ENCODE measurements around the gene WNT5A.
"Not testable (repeated sequence)": the region's sequence is repeated elsewhere in the genome, so short reads cannot be mapped to it uniquely, and the experiment has no call there.

The WNT5A gene

DNA sequence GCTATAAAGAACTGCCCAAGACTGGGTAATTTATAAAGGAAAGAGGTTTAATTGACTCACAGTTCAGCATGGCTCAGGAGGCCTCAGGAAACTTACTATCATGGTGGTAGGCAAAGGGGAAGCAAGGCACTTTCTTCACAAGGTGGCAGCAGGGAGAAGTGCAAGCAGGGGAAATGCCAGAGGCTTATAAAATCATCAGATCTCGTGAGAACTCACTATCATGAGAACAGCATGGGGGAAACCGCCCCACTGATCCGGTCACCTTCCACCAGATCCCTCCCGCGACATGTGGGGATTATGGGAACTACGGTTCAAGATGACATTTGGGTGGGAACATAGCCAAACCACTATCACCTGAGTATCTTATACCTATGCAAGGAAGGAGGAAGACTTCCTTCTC is 18.0 kb upstream of the WNT5A start:
- DNase-seq: not testable (repeated sequence)

DNA sequence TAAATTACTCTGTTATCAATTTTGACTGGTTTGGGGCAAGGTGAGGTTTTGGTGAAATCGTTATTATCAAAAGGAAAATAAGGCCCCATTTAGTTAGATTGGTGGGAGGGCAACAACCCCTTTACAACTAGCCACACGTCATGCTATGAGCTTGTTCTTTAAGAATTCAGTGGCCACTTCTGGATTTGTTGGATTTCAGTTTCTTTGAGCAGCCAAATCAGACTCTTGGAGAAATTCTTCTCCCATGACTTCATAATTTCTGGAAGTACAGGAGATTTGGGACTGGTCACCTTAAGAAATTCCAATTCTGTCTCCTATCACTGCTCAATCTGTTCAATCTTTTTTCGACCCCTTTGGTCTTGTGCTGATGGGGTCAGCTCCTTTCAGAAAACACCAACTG is 14.8 kb upstream of the WNT5A start:
- DNase-seq: no peak

- no peak for DNase-seq
Measured at GRCh38 chr3:55500555-55501330, 13.6 kb upstream of the WNT5A start.

DNA sequence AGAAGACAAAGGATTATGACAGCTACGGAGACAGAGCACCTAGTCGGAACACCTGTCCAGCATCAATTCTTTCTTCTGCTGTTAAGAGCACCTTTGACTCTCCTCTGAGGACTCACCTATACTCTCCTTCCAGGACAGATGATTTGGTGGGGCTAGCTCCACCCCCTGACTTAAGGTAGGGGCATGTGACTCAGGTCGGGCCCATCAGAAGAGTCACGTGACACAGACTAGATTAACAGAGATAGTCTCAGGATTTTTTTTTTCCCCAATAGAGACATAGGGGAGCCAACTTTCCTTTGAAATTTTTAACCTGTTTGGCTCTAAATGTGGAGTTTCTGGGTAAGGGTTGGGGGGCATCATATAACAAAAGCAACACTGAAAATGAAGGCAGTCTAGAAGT is 11.4 kb upstream of the WNT5A start:
- DNase-seq: no peak

GRCh38 chr3:55497250-55497649 is 10.1 kb upstream of the WNT5A start:
- DNase-seq: no peak

DNA sequence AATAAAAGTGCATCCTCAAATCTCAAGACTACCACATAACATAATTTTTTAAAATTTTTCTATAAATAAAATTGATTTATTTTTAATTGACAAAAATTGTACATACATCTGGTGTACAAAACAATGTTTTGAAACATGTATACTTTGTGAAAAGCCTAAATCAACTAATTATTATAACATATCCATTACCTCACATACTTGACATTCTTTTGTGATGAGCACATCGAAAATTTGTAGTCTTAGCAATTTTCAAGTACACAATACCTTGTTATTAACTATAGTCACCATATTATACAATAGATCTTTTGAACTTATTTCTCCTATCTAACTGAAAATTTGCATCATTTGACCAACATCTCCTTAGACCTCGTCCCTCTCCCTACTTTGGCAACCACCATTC is 7.9 kb upstream of the WNT5A start:
- DNase-seq: no peak

- DNase-seq: no peak
Measured at GRCh38 chr3:55492976-55493375, 5.9 kb upstream of the WNT5A start.

DNA sequence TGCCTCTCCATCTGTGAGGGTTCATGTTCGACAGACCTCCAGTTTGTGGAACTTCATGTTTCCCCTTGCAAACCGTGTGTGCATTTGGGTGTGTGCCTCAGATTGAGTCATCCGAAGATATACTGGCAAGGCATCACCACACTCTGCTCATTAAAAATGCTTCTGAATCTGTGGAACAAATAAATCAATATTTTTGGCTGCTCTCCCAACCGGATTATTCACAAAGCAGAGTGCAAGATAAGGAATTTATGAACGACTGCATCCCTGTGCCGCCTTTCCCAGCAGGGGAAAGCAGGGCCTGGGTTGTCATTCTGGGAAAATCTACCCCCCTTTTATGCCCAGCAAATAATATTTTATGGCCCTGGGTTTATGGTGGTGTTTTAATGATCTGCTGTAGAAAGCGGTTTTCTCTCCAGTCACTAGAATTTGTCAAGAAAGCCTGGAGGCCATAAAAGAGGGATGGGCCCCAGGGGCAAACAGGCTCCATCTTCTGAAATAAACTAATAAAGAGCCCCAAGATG is 4.2 kb upstream of the WNT5A start:
- no peak for DNase-seq

DNA sequence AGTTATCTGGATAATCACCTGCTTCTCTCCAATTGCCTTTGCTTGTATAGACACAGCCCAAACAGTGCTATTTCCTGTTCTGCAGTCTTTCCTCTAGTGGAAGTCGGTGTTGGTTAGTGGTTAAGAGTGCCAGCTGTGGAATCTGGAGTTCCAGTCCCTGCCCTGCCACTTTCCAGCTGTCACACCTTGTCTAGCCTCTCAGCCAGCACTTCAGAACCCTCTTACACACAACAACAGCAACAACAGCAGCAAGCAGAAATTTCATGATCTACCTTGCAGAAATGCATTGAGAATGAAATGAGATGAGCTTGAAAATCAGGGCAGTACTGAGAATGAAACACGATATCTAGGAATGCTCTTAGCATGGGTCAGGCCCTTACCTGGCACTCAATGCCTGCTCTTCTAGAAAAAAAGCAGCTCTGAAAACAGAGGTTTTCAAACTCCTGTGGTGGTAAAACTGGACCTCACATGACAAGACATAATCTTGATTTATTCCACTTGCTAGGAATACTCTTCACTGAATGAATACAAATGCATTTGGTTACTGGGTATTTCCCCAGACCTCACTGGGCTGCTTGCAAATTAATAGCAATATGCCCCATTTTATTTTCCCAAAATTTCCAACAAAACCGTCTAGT is 3.3 kb upstream of the WNT5A start:
- DNase-seq: no peak

DNA sequence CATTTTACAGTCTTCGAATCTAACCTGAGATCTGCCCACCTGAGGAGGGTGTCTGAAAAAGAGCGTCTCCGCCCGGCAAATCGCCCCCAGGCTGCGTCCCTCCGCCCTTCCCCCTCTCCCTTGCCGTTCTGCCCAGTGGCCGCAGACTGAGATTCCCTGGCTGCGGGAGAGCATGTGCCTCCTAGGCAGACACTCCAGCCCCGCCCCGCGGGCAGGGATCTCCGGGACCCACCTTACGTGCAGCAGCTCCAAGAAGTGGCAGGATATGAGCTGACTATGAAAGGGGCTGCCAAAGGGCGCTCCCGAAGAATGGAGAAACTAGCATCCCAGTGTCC is 2.7 kb upstream of the WNT5A start:
- no peak for DNase-seq

DNA sequence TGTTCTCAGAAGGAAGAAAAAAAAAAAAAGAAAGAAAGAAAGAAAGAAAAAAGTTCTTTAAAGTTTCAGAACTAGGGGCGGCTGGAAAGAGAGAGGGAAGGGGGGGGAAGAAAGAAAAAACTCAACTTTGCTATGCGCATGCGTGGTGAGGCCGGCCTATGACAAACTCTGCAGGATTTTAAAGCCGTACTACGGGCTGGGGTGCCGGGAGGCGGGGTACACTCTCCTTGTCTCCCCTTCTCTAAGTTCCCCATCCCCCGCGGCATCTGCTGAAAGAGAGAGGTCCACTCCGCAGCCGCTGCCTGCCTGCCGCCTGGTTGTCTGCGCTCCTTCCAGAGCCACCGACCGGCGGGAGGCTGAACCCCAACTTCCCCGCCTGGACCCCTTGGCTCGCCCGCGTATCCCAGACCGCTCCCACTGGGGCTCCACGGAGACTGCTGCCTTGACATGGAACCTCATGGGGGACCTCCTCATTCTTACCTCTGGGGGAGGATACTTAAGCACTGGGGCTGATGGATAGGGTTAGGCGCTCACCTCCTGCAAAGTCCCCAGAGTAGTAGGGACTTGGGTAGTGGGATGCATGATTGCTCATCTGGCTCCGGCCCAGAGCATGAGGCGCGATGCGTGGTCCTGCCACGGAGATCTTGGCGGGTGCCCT is 1.4 kb upstream of the WNT5A start:
- no peak for DNase-seq

- DNase-seq: no peak
Measured at GRCh38 chr3:55487381-55488241, 505 bp upstream of the WNT5A start.

- DNase-seq: no peak
Measured at GRCh38 chr3:55486101-55486856, 827 bp downstream of the WNT5A start.

DNA sequence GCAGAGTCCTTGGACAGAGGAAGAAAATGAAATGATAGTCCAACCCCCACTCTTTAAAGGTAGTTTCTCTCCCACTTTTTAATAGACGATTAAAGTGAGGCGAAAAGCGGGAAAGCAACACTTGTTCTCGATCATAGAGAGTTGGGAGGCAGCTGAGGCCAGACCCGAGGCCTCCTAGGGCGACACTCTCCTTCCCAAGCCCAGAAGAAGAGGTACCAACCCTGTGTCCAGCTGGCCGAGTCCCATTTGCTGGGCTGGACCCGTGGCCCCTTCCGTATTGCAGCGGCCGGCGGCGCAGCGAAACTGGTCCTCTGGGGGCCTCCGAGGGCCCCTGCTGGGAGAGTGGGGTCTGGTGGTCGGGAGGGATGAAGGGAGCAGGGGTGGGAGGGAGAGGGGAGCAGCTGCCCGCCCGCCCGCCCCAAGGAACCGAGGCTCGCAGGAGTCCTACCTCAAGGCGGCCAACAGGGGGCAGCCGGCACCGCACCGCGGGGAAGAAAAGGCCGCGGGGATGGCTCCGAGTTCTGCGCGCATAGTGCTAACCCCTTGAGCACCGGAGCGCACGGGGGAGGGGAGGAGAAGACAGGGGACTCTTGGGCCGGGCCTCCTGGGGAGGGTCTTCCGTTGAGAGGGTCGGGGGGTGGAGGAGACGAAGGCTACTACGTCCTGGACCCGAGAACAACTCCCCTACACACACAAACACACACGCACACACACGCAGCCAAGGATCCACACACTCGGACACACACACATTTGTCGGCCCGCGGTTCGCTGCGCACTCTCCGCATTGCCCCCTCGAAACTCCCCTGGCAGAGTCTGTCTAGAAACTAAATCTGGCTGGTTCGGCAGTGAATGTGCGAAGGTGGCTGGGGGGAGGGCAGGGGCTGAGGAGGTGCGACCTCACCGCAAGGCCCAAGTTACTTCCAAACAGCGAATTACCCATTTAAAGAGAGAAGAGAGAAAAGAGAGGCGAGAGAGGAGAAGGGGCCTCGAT is 2.0 kb downstream of the WNT5A start:
- DNase-seq: peak; percentile 34

DNA sequence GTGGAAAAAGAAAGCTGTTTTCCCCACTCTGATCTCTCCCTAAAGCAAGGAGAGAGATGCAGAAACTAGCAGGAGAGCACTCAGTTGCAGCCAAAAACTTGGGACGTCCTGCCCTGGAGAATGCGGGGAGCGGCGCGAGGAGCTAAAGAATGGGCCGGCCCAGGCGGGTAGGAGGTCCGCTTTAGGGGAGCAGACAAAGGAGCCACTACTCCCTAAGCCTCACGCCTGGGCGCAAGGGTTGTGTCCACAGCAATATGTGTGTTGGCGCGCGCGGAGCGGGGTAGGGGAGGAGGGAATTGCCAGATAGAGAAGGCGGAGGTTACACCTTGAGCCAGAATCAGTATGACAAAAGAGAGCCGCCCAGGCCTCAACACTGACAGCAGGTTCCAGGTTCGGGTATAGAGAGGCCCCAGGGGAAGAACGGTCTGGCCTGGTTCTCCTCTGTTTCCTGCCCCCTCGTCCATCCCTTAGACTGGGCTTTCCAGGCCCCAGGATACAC is 2.9 kb downstream of the WNT5A start:
- no peak for DNase-seq

DNA sequence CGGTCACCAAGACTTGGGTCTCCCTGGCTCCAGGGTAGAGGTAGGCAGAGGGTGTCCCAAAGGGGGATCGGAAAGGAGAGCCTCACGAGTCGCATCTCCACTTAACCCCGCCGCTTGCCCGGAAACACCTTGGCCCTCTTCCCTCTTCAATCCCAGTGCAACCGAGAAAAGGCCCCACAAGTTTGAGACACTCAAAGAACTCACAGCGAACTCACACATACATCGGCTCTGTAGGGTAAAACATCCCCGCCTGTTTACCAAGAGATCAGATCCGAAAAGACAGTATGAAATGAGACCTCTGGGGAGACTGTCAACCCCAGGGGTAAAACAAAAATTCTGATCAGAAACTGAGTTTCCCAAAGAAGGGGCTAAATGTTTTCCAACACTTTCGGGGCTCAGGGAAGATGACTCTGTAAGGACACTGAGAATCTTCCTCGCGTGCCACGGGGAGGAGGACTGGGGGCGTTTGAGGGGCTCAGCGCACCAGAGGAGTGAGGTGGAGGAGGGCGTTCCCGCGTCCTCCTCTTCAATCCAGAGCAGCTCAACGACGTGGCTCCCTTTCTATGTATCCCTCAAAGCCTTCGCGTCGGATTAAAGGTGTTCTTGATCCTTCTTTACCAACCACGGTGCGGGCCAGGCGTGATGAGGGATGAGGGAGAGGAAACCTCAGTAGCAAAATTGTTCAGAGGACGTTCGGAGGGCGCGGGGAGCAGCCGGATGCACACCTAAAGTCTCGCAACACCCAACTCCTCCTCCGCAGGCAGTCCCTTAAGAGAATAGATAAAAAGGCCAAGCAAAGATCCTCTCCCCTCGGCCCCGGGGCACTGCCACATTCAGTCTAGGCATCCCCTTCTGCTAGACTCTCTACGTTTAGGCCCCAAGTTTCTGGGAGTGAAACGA is 3.7 kb downstream of the WNT5A start:
- no peak for DNase-seq

DNA sequence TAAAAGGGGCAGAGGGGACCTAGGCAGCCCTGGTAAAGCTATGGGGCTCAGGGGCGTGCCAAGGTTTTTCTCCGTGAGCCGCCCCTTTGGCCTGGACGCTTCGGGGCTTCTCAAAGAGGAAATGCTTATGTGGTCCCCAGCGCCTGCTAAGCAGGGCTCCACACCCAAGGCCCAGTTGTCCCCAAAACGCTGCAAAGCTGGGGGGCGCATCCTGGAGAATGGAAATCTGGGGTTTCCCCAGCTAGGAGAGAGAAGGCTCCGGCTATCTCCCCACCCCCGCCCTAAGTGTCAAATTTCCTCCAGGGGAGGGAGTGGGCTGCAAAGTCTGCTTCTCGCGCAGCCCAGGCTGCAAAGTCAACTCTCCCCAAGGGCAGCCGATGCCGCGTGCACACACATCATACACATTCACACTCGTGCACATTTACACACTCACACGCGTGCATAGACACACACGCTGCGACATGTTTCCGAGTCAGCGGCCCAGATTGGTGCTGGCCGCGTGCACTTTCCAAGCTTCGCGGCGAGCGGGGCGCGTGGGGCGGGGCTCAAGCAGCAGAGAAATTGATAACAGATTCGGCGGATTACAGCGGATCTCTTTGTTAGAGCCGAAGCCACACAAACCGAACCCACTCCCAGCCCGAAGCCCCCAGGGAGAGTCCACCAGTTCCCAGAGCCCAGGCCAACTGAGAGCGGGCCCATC is 4.5 kb downstream of the WNT5A start:
- DNase-seq: no peak

- no peak for DNase-seq
Measured at GRCh38 chr3:55481744-55482495, 5.2 kb downstream of the WNT5A start.

All from NCI-H2171 (cell line).